ENCODE data around the gene TEX14. TPM values are rescaled to one million over a fixed set of nuclear protein-coding genes. Genes with fewer than 3 reads are reported as not detected.
A peak's percentile ranks its signal among the peaks of the same experiment; 100 is the strongest.
"Not testable (repeated sequence)": the region's sequence is repeated elsewhere in the genome, so short reads cannot be mapped to it uniquely, and the experiment has no call there.

Gene TEX14
- total RNA-seq, 4 donors from 2014 or later: 0.13 TPM; not detected in 3

DNA sequence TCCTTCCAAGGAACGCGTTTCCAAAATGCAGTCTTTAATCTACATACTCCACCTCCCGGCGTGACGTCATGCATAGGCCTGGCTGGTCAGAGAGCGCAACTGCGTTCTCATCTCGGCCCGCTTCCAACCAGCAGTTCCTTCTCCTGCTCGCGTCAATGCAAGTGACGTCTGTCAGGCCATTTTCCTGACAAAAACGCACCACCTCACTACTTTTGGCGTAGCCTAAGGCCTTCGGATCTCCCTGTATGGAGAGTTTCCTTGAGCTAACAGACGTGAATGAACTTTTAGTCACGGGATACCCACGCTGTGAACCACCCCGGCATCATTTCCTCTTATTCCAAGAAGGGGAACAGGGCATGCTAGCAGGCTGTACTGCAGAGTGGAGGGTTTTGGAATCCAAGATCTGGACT lies 25.0 kb downstream of the TEX14 start:
- H3K27ac ChIP-seq: peak overlapping the region in 2 of 4 donors; percentile 31 to 35
- peak overlapping the region in 3 of 4 donors; percentile 6 to 32 (median 23) for H3K4me3 ChIP-seq

DNA sequence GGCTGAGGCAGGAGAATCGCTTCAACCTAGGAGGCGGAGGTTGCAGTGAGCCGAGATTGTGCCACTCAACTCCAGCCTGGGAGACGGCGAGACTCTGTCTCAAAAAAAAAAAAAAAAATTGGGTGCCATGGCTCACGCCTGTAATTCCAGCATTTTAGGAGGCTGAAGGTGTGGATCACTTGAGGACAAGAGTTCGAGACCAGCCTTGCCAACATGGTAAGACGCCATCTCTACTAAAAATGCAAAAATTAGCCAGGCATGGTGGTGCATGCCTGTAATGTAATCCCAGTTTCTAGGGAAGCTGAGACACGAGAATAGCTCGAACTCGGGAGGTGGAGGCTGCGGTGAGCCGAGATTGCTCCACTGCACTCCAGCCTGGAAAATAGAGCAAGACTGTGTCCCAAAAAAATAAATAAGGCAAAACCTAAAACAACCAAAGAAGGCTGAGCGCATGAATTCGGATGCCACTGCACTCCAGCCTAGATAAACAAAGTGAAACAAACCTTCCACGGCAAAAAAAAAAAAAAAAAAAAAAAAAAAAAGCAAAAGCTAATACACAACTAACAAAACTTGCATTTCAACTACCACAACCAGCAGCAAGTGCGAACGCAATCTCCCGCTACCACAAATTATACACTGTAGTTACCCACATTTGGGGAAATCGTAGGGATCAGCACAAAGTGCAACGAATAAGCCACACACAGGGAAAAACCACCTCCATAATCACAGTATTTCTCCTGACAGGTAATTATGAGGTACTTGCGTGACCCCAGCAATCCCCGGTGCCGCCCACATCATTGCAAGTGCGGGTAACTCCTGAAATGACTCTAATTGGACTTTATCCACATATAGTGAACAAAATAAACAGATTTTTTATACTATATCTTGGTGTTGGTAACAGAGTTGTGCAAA lies 25.6 kb downstream of the TEX14 start:
- TF ChIP-seq, protein P1, sequence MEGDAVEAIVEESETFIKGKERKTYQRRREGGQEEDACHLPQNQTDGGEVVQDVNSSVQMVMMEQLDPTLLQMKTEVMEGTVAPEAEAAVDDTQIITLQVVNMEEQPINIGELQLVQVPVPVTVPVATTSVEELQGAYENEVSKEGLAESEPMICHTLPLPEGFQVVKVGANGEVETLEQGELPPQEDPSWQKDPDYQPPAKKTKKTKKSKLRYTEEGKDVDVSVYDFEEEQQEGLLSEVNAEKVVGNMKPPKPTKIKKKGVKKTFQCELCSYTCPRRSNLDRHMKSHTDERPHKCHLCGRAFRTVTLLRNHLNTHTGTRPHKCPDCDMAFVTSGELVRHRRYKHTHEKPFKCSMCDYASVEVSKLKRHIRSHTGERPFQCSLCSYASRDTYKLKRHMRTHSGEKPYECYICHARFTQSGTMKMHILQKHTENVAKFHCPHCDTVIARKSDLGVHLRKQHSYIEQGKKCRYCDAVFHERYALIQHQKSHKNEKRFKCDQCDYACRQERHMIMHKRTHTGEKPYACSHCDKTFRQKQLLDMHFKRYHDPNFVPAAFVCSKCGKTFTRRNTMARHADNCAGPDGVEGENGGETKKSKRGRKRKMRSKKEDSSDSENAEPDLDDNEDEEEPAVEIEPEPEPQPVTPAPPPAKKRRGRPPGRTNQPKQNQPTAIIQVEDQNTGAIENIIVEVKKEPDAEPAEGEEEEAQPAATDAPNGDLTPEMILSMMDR (IDR thresholded peaks at IDR 0.05): no peak
- TF ChIP-seq POLR2A (IDR thresholded peaks at IDR 0.05): no peak
- Histone ChIP-seq H3K27me3 (no peaks in the 10 kb centered on the region), H3K36me3 (no peaks in the 10 kb centered on the region), H3K4me1 (no peaks in the 10 kb centered on the region), H3K9me3 (no peaks in the 10 kb centered on the region), H3K27ac (peak overlapping the region in 1 of 4 donors; percentile 35), H3K4me3 (peak overlapping the region in 3 of 4 donors; percentile 6 to 32 (median 23))
- DNase-seq: no peak

More for the DNA sequence above, 25.0 kb downstream of the TEX14 start:
- H3K36me3 ChIP-seq: no peaks in the 10 kb centered on the region
- no peaks in the 10 kb centered on the region for H3K27me3 ChIP-seq
- no peaks in the 10 kb centered on the region for H3K4me1 ChIP-seq
- peak; percentile 57 to 88 (median 68) for DNase-seq
- H3K9me3 ChIP-seq: no peaks in the 10 kb centered on the region
- TF ChIP-seq, protein P1 (IDR thresholded peaks at IDR 0.05): no peak
- no peak for TF ChIP-seq POLR2A (IDR thresholded peaks at IDR 0.05)

DNA sequence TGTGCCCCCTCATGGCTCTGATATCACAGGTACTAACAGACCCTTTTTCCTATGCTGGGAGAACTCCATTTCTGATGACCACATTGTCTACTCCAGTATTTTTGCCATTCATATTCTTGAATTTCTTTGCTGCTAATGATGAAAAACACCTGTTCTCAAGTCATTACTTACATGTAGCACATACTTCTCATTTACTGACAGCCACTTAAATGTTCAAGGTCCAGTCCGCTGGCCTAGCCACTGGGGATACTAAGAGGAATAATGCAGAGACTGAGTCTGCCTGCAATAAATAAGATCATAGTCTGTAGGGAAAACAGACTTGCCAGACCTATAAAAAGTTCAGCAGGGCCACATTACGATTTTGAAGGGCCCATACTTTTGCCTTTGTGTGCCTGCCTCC lies 27.5 kb downstream of the TEX14 start:
- DNase-seq: no peak
- TF ChIP-seq, protein P1 (IDR thresholded peaks at IDR 0.05): no peak
- TF ChIP-seq POLR2A (IDR thresholded peaks at IDR 0.05): no peak

DNA sequence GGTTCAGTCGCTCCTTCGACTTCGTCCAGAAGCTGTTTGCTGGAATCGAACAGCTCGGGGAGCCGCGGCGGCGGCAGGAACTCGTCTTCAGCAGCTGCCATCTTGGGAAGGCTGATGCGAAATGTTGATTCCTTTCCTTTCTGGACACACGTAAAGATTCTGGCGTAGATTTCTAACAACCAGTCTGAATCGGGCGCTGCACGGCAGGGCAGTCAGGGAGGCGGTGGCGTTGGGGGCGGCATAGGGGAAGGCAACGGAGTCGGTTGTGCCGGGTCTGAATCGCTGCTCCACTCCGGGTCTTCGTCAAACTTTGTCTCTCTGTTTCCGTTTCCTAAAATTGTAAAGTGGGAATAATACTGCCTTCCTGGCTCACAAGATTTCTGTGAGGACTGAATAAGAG lies 30.3 kb downstream of the TEX14 start:
- no peak overlapping the region for H3K27ac ChIP-seq
- no peak overlapping the region for H3K4me3 ChIP-seq
- H3K4me1 ChIP-seq: no peaks in the 10 kb centered on the region
- H3K9me3 ChIP-seq: no peaks in the 10 kb centered on the region
- H3K36me3 ChIP-seq: no peaks in the 10 kb centered on the region
- no peak for TF ChIP-seq POLR2A (IDR thresholded peaks at IDR 0.05)
- TF ChIP-seq, protein P1 (IDR thresholded peaks at IDR 0.05): no peak
- no peaks in the 10 kb centered on the region for H3K27me3 ChIP-seq
- DNase-seq: no peak

More for the DNA sequence above, 27.5 kb downstream of the TEX14 start:
- H3K9me3 ChIP-seq: no peaks in the 10 kb centered on the region
- H3K27ac ChIP-seq: no peak overlapping the region
- H3K36me3 ChIP-seq: no peaks in the 10 kb centered on the region
- H3K4me1 ChIP-seq: no peaks in the 10 kb centered on the region
- H3K4me3 ChIP-seq: no peak overlapping the region
- H3K27me3 ChIP-seq: no peaks in the 10 kb centered on the region

DNA sequence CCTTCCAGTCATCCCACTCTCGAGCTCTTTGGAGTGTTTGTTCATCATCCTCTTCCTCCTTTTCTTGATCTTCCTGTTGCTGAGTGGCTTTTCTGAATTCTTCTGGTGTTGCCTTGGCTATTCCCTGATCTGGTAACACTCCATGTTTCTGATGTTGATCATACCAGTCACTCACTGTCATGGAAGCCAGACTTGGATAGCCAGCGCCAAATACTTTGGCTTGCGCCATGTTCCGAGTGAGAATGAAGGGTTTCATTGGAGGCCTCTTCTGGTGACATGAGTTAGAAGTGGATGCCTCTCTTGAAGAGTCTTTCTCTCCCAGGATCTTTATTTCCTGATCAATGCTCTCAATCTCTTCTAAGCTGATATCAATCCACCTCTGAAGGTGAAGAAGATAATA lies 31.2 kb downstream of the TEX14 start:
- DNase-seq: no peak
- H3K36me3 ChIP-seq: no peaks in the 10 kb centered on the region
- TF ChIP-seq POLR2A (IDR thresholded peaks at IDR 0.05): no peak
- TF ChIP-seq, protein P1 (IDR thresholded peaks at IDR 0.05): no peak
- H3K27me3 ChIP-seq: no peaks in the 10 kb centered on the region
- no peak overlapping the region for H3K4me3 ChIP-seq
- no peaks in the 10 kb centered on the region for H3K9me3 ChIP-seq
- no peak overlapping the region for H3K27ac ChIP-seq
- H3K4me1 ChIP-seq: no peaks in the 10 kb centered on the region

DNA sequence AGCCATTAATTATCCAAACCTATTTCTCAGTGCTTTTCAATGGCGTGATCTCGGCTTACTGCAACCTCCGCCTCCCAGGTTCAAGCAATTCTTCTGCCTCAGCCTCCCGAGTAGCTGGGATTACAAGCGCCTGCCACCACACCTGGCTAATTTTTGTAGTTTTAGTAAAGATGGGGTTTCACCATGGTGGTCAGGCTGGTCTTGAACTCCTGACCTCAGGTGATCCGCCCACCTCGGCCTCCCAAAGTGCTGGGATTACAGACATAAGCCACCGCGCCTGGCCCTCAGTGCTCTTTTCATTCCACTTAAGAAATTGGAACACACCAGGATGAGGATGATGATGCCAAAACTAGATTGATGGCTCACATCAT lies 32.1 kb downstream of the TEX14 start:
- H3K9me3 ChIP-seq, H3K4me1 ChIP-seq, H3K36me3 ChIP-seq, H3K27me3 ChIP-seq, DNase-seq: not testable (repeated sequence)
- H3K4me3 ChIP-seq: peak overlapping the region; percentile 31 to 51 (median 40)
- H3K27ac ChIP-seq: peak overlapping the region in 2 of 4 donors; percentile 53 to 80
